Measurements from ENCODE around the gene EEIG1. TPM values are rescaled to one million over a fixed set of nuclear protein-coding genes. Genes with fewer than 3 reads are reported as not detected.

Gene EEIG1
- total RNA-seq, 4 donors from 2014 or later: 43.1 to 85.8 (median 59.5) TPM

- no peaks in the 10 kb centered on the region for H3K27me3 ChIP-seq
- no peak for TF ChIP-seq EP300 (IDR thresholded peaks at IDR 0.05)
- TF ChIP-seq POLR2AphosphoS5 (IDR thresholded peaks at IDR 0.05): no peak
- no peak for TF ChIP-seq CTCF (IDR thresholded peaks at IDR 0.05)
- TF ChIP-seq POLR2A (IDR thresholded peaks at IDR 0.05): no peak
- H3K36me3 ChIP-seq: no peaks in the 10 kb centered on the region
- peak overlapping the region; percentile 95 for H3K27ac ChIP-seq
- 60% methylated on average over 16 of the region's 16 CpGs for WGBS
- no peak for DNase-seq (ENCODE audit: low spot score in 2 of 2)
- H3K4me3 ChIP-seq: no peak overlapping the region
- H3K9me3 ChIP-seq: no peaks in the 10 kb centered on the region
- H3K4me1 ChIP-seq: peaks cover 100% of the 10 kb centered on the region
Observed at GRCh38 chr9:127970401-127971313, 10.1 kb downstream of the EEIG1 start.

GRCh38 chr9:127968700-127969383 is 11.9 kb downstream of the EEIG1 start:
- Histone ChIP-seq H3K27me3 (no peaks in the 10 kb centered on the region), H3K4me1 (peaks cover 100% of the 10 kb centered on the region), H3K36me3 (no peaks in the 10 kb centered on the region), H3K27ac (peak overlapping the region; percentile 95), H3K4me3 (no peak overlapping the region), H3K9me3 (no peaks in the 10 kb centered on the region)
- peak in 1 of 2 donors; percentile 80 for DNase-seq (ENCODE audit: low spot score in 2 of 2)
- peak in 1 of 2 donors; percentile 32 for TF ChIP-seq POLR2A (IDR thresholded peaks at IDR 0.05)
- no peak for TF ChIP-seq CTCF (IDR thresholded peaks at IDR 0.05)
- 41% methylated on average over 10 of the region's 10 CpGs for WGBS

- DNase-seq (ENCODE audit: low spot score in 2 of 2): peak in 1 of 2 donors; percentile 78
- H3K36me3 ChIP-seq: no peaks in the 10 kb centered on the region
- H3K27me3 ChIP-seq: no peaks in the 10 kb centered on the region
- TF ChIP-seq POLR2A (IDR thresholded peaks at IDR 0.05) (no peak), POLR2AphosphoS5 (IDR thresholded peaks at IDR 0.05) (peak in 1 of 3 donors; percentile 16), EP300 (IDR thresholded peaks at IDR 0.05) (no peak), CTCF (IDR thresholded peaks at IDR 0.05) (no peak)
- H3K27ac ChIP-seq: peak overlapping the region; percentile 95
- 51% methylated on average over 3 of the region's 3 CpGs for WGBS
- peaks cover 100% of the 10 kb centered on the region for H3K4me1 ChIP-seq
- H3K4me3 ChIP-seq: no peak overlapping the region
- no peaks in the 10 kb centered on the region for H3K9me3 ChIP-seq
Observed at GRCh38 chr9:127968042-127968441, 12.7 kb downstream of the EEIG1 start.

- H3K4me1 ChIP-seq: peaks cover 100% of the 10 kb centered on the region
- DNase-seq (ENCODE audit: low spot score in 2 of 2): peak in 1 of 2 donors; percentile 65
- no peaks in the 10 kb centered on the region for H3K36me3 ChIP-seq
- no peak overlapping the region for H3K4me3 ChIP-seq
- no peaks in the 10 kb centered on the region for H3K9me3 ChIP-seq
- WGBS: 80% methylated on average over 2 of the region's 9 CpGs
- H3K27me3 ChIP-seq: no peaks in the 10 kb centered on the region
- TF ChIP-seq POLR2A (IDR thresholded peaks at IDR 0.05) (no peak), CTCF (IDR thresholded peaks at IDR 0.05) (no peak), EP300 (IDR thresholded peaks at IDR 0.05) (no peak), POLR2AphosphoS5 (IDR thresholded peaks at IDR 0.05) (no peak)
- H3K27ac ChIP-seq: peak overlapping the region; percentile 95
Observed at GRCh38 chr9:127967151-127967809, 13.5 kb downstream of the EEIG1 start.

Data from suprapubic skin (tissue), 4 donors.